Right cardiac atrium (tissue), 5 donors: ENCODE measurements around the gene PCDHB7. TPM values are rescaled to one million over a fixed set of nuclear protein-coding genes. Genes with fewer than 3 reads are reported as not detected.
"Not testable (repeated sequence)": the region's sequence is repeated elsewhere in the genome, so short reads cannot be mapped to it uniquely, and the experiment has no call there.

ENCODE experiments used
- ATAC-seq, 2 donors: fragments of 200-7000 bp; cut with Tn5 transposase; one replicate each; pipeline versions ENCODE4 v1.8.0 to v1.9.1; 2020; ENCODE audit warnings: moderate library complexity in 2 of 2, mild to moderate bottlenecking in 1 of 2
- DNase-seq, 3 donors: peaks; one replicate each; pipeline ENCODE4 v3.0.0-alpha.2; 2020
- H3K27ac ChIP-seq: one replicate; pipeline ENCODE4 v1.5.1; 2013; ENCODE audit warnings: mild to moderate bottlenecking, low read length, control low read depth, moderate library complexity
- H3K27me3 ChIP-seq: one replicate; pipeline ENCODE4 v1.6.1; 2013; ENCODE audit not compliant: control insufficient read depth, insufficient read depth
- H3K4me1 ChIP-seq: one replicate; pipeline ENCODE4 v1.6.1; 2013; ENCODE audit warnings: low read length; ENCODE audit not compliant: control insufficient read depth, insufficient read depth
- H3K4me3 ChIP-seq: one replicate; pipeline ENCODE4 v1.5.1; 2013; ENCODE audit warnings: low read length, control low read depth
- H3K9me3 ChIP-seq: one replicate; pipeline ENCODE4 v1.6.1; 2013; ENCODE audit warnings: low read length; ENCODE audit not compliant: control insufficient read depth
- WGBS: extraction: QIAGEN DNeasy Blood & Tissue Kit; methylation state at CpG from one replicate; pipeline ENCODE4 v1.1.7; 2013; 5-methylcytosine and 5-hydroxymethylcytosine counted together
- intact Hi-C, 4 donors: fragments of 100-400 bp; cut with DNase I; formaldehyde crosslinking; loops; one replicate each; pipeline versions ENCODE4 v1.11.0 to v1.14.0; 2022 to 2023
- polyA plus RNA-seq: library from polyadenylated mRNA; stranded (reverse); fragments of 200-250 nt; gene quantifications from one replicate; pipeline ENCODE4 v1.2.3, GENCODE V29; 2013
- total RNA-seq, 4 donors: library from RNA; stranded (reverse); fragmentation: NEBNext Ultra II Directional; extraction: Animal tissue kit (Norgen Biotek cat#: 25700); gene quantifications; one replicate each; pipeline ENCODE4 v1.2.1, GENCODE V29; 2021
- donor health status: healthy with polysubstance abuse.
- donor health status: DM: no; HTN: yes; CAD: no.
- donor health status: DM: no; HTN: no; CAD: no.
- donor health status: DM: no; HTN: yes; CAD: no; lungs with severe emphysema.
- donor health status: DM: yes; HTN: yes; CAD: no.

PCDHB7 gene
- total and polyA plus RNA-seq, 5 donors, result 0.57 to 1.7 (median 1.6) TPM

DNA sequence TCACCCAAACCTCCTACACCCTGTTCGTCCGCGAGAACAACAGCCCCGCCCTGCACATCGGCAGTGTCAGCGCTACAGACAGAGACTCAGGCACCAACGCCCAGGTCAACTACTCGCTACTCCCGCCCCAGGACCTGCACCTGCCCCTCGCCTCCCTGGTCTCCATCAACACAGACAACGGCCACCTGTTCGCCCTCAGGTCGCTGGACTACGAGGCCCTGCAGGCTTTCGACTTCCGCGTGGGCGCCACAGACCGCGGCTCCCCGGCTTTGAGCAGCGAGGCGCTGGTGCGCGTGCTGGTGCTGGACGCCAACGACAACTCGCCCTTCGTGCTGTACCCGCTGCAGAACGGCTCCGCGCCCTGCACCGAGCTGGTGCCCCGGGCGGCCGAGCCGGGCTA, 28.7 kb downstream of the PCDHB7 start:
- 30% methylated on average over 27 of the region's 38 CpGs for WGBS
- H3K27ac ChIP-seq, H3K4me3 ChIP-seq, ATAC-seq, H3K4me1 ChIP-seq, DNase-seq, H3K9me3 ChIP-seq, H3K27me3 ChIP-seq: not testable (repeated sequence)
- intact Hi-C loops, result loop anchor here in 2 of 4 donors (10.0 kb wide), 1 partner anchor 364 kb away; no protein-coding TSS in a partner anchor

DNA sequence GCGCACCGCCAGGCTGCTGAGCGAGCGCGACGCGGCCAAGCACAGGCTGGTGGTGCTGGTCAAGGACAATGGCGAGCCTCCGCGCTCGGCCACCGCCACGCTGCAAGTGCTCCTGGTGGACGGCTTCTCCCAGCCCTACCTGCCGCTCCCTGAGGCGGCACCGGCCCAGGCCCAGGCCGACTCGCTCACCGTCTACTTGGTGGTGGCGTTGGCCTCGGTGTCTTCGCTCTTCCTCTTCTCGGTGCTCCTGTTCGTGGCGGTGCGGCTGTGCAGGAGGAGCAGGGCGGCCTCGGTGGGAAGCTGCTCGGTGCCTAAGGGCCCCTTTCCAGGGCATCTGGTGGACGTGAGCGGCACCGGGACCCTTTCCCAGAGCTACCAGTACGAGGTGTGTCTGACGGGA, 29.2 kb downstream of the PCDHB7 start:
- WGBS, result 25% methylated on average over 32 of the region's 35 CpGs

DNA sequence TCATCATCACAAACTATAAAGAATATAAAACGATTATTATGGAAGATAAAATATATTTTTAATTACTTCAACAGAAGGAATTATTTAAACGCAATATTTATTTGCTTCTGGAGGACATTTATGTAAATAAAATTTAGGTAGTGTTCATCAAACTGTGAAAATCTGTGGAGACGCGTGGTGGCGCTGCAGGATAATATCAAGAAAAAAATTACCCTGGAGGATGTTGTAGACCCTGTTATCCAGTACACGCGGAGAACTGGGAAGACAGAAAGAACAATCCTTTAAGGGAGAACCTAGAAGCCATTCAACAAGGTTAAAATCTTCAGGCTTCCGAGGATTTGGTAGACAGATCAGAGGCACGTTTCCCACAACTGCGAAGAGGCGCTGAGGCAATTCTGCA, 36.0 kb downstream of the PCDHB7 start, which contains the start of gene PCDHB12:
Gene PCDHB12 (plus strand): TSS at position 242 of the 400 bp plus-strand sequence. CDS start 189 bp downstream, outside the sequence.
- ATAC-seq, result no peak
- WGBS, result 17% methylated on average over 11 of the region's 11 CpGs
- Histone ChIP-seq H3K27ac (no peak within 1 kb of the TSS), H3K4me3 (peak within 1 kb of the TSS; percentile 42), H3K9me3 (peaks cover 3% of the 10 kb centered on the region), H3K27me3 (no peaks in the 10 kb centered on the region), H3K4me1 (no peaks in the 10 kb centered on the region)
- DNase-seq, result no peak
- intact Hi-C loops, result loop anchor here in 2 of 4 donors (10.0 kb wide), 1 partner anchor 356 kb away; no protein-coding TSS in a partner anchor

More for the DNA sequence above, 29.2 kb downstream of the PCDHB7 start:
- H3K27me3 ChIP-seq, ATAC-seq, H3K27ac ChIP-seq, H3K4me1 ChIP-seq, DNase-seq, H3K4me3 ChIP-seq, H3K9me3 ChIP-seq: not testable (repeated sequence)
- intact Hi-C loops, result loop anchor here in 2 of 4 donors (10.0 kb wide), 1 partner anchor 363 kb away; no protein-coding TSS in a partner anchor

DNA sequence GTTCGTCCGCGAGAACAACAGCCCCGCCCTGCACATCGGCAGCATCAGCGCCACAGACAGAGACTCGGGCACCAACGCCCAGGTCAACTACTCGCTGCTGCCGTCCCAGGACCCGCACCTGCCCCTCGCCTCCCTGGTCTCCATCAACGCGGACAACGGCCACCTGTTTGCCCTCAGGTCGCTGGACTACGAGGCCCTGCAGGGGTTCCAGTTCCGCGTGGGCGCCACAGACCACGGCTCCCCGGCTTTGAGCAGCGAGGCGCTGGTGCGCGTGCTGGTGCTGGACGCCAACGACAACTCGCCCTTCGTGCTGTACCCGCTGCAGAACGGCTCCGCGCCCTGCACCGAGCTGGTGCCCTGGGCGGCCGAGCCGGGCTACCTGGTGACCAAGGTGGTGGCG, 37.8 kb downstream of the PCDHB7 start:
- H3K4me1 ChIP-seq, DNase-seq, H3K9me3 ChIP-seq, H3K4me3 ChIP-seq, H3K27ac ChIP-seq, ATAC-seq, H3K27me3 ChIP-seq: not testable (repeated sequence)
- intact Hi-C loops, result loop anchor here in 2 of 4 donors (10.0 kb wide), 1 partner anchor 355 kb away; no protein-coding TSS in a partner anchor
- 31% methylated on average over 39 of the region's 39 CpGs for WGBS

DNA sequence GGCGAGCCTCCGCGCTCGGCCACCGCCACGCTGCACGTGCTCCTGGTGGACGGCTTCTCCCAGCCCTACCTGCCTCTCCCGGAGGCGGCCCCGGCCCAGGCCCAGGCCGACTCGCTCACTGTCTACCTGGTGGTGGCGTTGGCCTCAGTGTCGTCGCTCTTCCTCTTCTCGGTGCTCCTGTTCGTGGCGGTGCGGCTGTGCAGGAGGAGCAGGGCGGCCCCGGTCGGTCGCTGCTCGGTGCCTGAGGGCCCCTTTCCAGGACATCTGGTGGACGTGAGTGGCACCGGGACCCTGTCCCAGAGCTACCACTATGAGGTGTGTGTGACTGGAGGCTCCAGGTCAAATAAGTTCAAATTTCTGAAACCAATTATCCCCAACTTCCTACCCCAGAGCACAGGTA, 38.4 kb downstream of the PCDHB7 start:
- intact Hi-C loops, result loop anchor here in 2 of 4 donors (10.0 kb wide), 1 partner anchor 354 kb away; no protein-coding TSS in a partner anchor
- not testable (repeated sequence) for H3K9me3 ChIP-seq

DNA sequence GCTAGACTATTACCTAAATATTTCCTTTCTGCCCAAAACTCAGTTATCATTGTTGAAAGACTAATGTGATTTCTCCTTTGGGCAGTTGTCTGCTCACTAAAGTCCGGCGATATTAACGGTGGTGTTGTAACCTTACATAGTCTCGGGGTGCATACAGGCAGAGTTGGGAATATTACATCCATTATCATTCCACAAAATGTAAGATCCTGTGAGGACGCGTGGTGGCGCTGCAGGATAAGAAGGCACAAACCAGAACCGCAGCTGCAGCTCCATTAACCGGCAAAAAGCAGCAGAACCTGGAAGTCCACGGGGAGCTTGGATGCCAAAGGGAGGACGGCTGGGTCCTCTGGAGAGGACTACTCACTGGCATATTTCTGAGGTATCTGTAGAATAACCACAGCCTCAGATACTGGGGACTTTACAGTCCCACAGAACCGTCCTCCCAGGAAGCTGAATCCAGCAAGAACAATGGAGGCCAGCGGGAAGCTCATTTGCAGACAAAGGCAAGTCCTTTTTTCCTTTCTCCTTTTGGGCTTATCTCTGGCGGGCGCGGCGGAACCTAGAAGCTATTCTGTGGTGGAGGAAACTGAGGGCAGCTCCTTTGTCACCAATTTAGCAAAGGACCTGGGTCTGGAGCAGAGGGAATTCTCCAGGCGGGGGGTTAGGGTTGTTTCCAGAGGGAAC, 41.4 kb downstream of the PCDHB7 start, which contains the start of gene PCDHB13:
Gene PCDHB13 (plus strand): TSS at position 264 of the 684 bp plus-strand sequence. CDS start 205 bp downstream, at position 469.
- peak; percentile 61 to 79 (median 79) for DNase-seq
- H3K4me3 ChIP-seq, result peak within 1 kb of the TSS; percentile 9

More for the DNA sequence above, 38.4 kb downstream of the PCDHB7 start:
- not testable (repeated sequence) for ATAC-seq, H3K27me3 ChIP-seq, DNase-seq, H3K4me3 ChIP-seq, H3K4me1 ChIP-seq, H3K27ac ChIP-seq
- 24% methylated on average over 19 of the region's 27 CpGs for WGBS

DNA sequence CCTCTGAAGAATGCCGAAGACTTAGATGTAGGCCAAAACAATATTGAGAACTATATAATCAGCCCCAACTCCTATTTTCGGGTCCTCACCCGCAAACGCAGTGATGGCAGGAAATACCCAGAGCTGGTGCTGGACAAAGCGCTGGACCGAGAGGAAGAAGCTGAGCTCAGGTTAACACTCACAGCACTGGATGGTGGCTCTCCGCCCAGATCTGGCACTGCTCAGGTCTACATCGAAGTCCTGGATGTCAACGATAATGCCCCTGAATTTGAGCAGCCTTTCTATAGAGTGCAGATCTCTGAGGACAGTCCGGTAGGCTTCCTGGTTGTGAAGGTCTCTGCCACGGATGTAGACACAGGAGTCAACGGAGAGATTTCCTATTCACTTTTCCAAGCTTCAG, 42.1 kb downstream of the PCDHB7 start:
- H3K27ac ChIP-seq, H3K9me3 ChIP-seq, H3K27me3 ChIP-seq, H3K4me3 ChIP-seq, DNase-seq, H3K4me1 ChIP-seq: not testable (repeated sequence)
- 52% methylated on average over 11 of the region's 12 CpGs for WGBS
- peak in 1 of 2 donors; percentile 36 for ATAC-seq
- intact Hi-C loops, result loop anchor here in 2 of 4 donors (10.0 kb wide), 1 partner anchor 350 kb away; no protein-coding TSS in a partner anchor

More for the DNA sequence above, 41.4 kb downstream of the PCDHB7 start, which contains the start of gene PCDHB13:
- not testable (repeated sequence) for H3K9me3 ChIP-seq, H3K27ac ChIP-seq, H3K27me3 ChIP-seq, H3K4me1 ChIP-seq
- intact Hi-C loops, result loop anchor here in 2 of 4 donors (10.0 kb wide), 1 partner anchor 351 kb away; no protein-coding TSS in a partner anchor
- 5% methylated on average over 13 of the region's 18 CpGs for WGBS
- peak; percentile 70 to 71 for ATAC-seq

DNA sequence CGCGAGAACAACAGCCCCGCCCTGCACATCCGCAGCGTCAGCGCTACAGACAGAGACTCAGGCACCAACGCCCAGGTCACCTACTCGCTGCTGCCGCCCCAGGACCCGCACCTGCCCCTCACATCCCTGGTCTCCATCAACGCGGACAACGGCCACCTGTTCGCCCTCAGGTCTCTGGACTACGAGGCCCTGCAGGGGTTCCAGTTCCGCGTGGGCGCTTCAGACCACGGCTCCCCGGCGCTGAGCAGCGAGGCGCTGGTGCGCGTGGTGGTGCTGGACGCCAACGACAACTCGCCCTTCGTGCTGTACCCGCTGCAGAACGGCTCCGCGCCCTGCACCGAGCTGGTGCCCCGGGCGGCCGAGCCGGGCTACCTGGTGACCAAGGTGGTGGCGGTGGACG, 43.1 kb downstream of the PCDHB7 start:
- not testable (repeated sequence) for H3K9me3 ChIP-seq, ATAC-seq, H3K4me3 ChIP-seq, DNase-seq, H3K27ac ChIP-seq, H3K27me3 ChIP-seq, H3K4me1 ChIP-seq
- intact Hi-C loops, result loop anchor here in 2 of 4 donors (10.0 kb wide), 1 partner anchor 349 kb away; no protein-coding TSS in a partner anchor
- 29% methylated on average over 34 of the region's 40 CpGs for WGBS

DNA sequence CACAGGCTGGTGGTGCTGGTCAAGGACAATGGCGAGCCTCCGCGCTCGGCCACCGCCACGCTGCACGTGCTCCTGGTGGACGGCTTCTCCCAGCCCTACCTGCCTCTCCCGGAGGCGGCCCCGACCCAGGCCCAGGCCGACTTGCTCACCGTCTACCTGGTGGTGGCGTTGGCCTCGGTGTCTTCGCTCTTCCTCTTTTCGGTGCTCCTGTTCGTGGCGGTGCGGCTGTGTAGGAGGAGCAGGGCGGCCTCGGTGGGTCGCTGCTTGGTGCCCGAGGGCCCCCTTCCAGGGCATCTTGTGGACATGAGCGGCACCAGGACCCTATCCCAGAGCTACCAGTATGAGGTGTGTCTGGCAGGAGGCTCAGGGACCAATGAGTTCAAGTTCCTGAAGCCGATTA, 43.6 kb downstream of the PCDHB7 start:
- ATAC-seq, result not testable (repeated sequence)
- intact Hi-C loops, result loop anchor here in 2 of 4 donors (10.0 kb wide), 1 partner anchor 349 kb away; no protein-coding TSS in a partner anchor

DNA sequence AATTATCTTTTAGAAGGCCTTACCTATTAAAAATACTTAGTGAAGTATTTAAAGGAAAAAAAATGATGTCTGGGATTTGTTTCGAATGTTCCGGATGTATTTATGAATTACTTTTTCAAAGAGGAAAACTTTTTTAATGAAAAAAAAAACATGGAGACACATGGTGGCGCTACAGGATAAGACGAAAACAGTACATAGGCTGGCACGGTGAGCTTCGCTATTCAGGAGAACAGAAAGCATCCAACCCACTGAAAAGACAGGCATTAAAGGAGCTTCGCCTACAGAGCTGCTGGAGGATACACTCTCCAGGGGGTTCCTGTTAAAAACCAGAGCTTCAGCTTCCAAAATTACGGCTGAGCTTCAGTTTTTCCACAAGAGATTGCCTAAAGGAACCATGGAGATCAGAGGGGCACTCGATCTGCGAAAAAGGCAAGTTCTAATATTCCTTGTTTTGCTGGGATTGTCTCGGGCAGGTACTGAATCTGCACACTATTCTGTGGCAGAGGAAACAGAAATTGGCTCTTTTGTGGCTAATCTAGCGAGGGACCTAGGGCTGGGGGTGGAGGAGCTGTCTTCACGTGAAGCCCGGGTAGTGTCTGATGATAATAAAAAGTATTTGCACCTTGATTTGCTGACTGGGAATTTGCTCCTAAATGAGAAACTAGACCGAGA, 50.8 kb downstream of the PCDHB7 start, which contains the start of gene PCDHB14:
Gene PCDHB14 (plus strand): TSS at position 232 of the 672 bp plus-strand sequence. CDS start 163 bp downstream, at position 395.
- H3K4me3 ChIP-seq, result peak within 1 kb of the TSS; percentile 43
- ATAC-seq (no peak), DNase-seq (no peak)
- WGBS, result 22% methylated on average over 15 of the region's 15 CpGs
- H3K27me3 ChIP-seq, result no peaks in the 10 kb centered on the region
- intact Hi-C loops, result no loop called here
- H3K27ac ChIP-seq, result no peak within 1 kb of the TSS
- H3K4me1 ChIP-seq, result no peaks in the 10 kb centered on the region
- H3K9me3 ChIP-seq, result peaks cover 10% of the 10 kb centered on the region

More for the DNA sequence above, 43.6 kb downstream of the PCDHB7 start:
- 32% methylated on average over 18 of the region's 26 CpGs for WGBS
- DNase-seq, H3K9me3 ChIP-seq, H3K27ac ChIP-seq, H3K27me3 ChIP-seq, H3K4me3 ChIP-seq, H3K4me1 ChIP-seq: not testable (repeated sequence)
